H1 (cell line): ENCODE measurements around the gene CASTOR1. TPM values are rescaled to one million over a fixed set of nuclear protein-coding genes. Genes with fewer than 3 reads are reported as not detected.

Experiments
- CTCF ChIA-PET: fragments of 300-600 bp; sonication (Branson Sonifier 250); formaldehyde crosslinking; loops from one replicate; lab custom pipeline; 2021; ENCODE audit not compliant: partially characterized antibody; lab: Charles Lee
- POLR2A ChIA-PET: fragments of 300-600 bp; sonication (Branson Sonifier 250); formaldehyde crosslinking; loops from one replicate; lab custom pipeline; 2021; ENCODE audit warnings: inconsistent platforms; ENCODE audit not compliant: partially characterized antibody; lab: Charles Lee
- DNase-seq, 2 experiments: peaks; one replicate each; pipeline versions ENCODE4 v3.0.0 to v3.0.0-alpha.2; 2010 to 2022; ENCODE audit warnings: low spot score in 2 of 2, low read depth in 1 of 2, mixed read lengths in 1 of 2
- FAIRE-seq: peaks from 2 replicates; lab custom pipeline; 2011; peaks lifted over from hg19 to GRCh38; lab: Jason Lieb, UNC
- H2AFZ ChIP-seq: 2 replicates; pipeline ENCODE4 v1.8.1; 2012; ENCODE audit warnings: low read length, inconsistent platforms
- H2AK5ac ChIP-seq: 2 replicates; pipeline ENCODE4 v1.6.1; 2013; ENCODE audit warnings: low read depth, low read length
- H2BK120ac ChIP-seq: replicated peaks from 2 replicates; pipeline ENCODE3; 2013; ENCODE audit warnings: low read depth, low read length, inconsistent platforms
- H2BK12ac ChIP-seq: 2 replicates; pipeline ENCODE4 v1.6.1; 2013; ENCODE audit warnings: low read depth, low read length
- H2BK15ac ChIP-seq: 2 replicates; pipeline ENCODE4 v1.6.1; 2013; ENCODE audit warnings: low read length
- H2BK20ac ChIP-seq: 2 replicates; pipeline ENCODE4 v1.6.1; 2013; ENCODE audit warnings: low read length
- H2BK5ac ChIP-seq: 2 replicates; pipeline ENCODE4 v1.6.1; 2013; ENCODE audit warnings: low read depth, low read length
- H3K14ac ChIP-seq: 2 replicates; pipeline ENCODE4 v1.6.1; 2013; ENCODE audit warnings: inconsistent platforms; ENCODE audit not compliant: insufficient read length
- H3K18ac ChIP-seq: 2 replicates; pipeline ENCODE4 v1.6.1; 2013; ENCODE audit warnings: low read length; ENCODE audit errors: extremely low read depth
- H3K23ac ChIP-seq: 2 replicates; pipeline ENCODE4 v1.6.1; 2013; ENCODE audit warnings: inconsistent platforms; ENCODE audit not compliant: insufficient read length
- H3K23me2 ChIP-seq: 2 replicates; pipeline ENCODE4 v1.6.1; 2013; ENCODE audit warnings: low read depth, low read length
- H3K27ac ChIP-seq: 2 replicates; pipeline ENCODE4 v1.6.1; 2011; ENCODE audit warnings: low read depth, low read length, inconsistent platforms
- H3K27me3 ChIP-seq, 4 experiments: replicated peaks in 1 of 4; 1 replicate in 1 of 4; 2 replicates in 3 of 4; pipeline versions ENCODE4 v1.6.1 to v1.8.1; 2011 to 2013; ENCODE audit warnings: low read length in 3 of 4, mild to moderate bottlenecking in 3 of 4, inconsistent platforms in 2 of 4, mixed read lengths in 2 of 4, moderate library complexity in 1 of 4; ENCODE audit not compliant: control insufficient read depth in 3 of 4, insufficient read depth in 3 of 4; ENCODE audit errors: extremely low read depth in 1 of 4
- H3K36me3 ChIP-seq, 4 experiments: 2 replicates each; pipeline versions ENCODE4 v1.6.1 to v1.8.1; 2011 to 2013; ENCODE audit warnings: mild to moderate bottlenecking in 4 of 4, low read length in 3 of 4, moderate library complexity in 2 of 4, control low read depth in 1 of 4, inconsistent platforms in 1 of 4; ENCODE audit not compliant: insufficient read depth in 4 of 4, control insufficient read depth in 2 of 4
- H3K4ac ChIP-seq: replicated peaks from 2 replicates; pipeline ENCODE3; 2013; ENCODE audit warnings: low read length, low read depth, mixed read lengths, inconsistent platforms; ENCODE audit not compliant: insufficient read length
- H3K4me1 ChIP-seq, 4 experiments: replicated peaks in 1 of 4; 1 replicate in 1 of 4; 2 replicates in 3 of 4; pipeline versions ENCODE4 v1.6.1 to v1.8.1; 2011 to 2013; ENCODE audit warnings: low read length in 3 of 4, inconsistent platforms in 2 of 4, mixed read lengths in 1 of 4; ENCODE audit not compliant: insufficient read depth in 4 of 4, control insufficient read depth in 3 of 4
- H3K4me2 ChIP-seq, 2 experiments: 2 replicates each; pipeline versions ENCODE4 v1.6.1 to v1.8.1; 2011 to 2013; ENCODE audit warnings: low read depth in 2 of 2, low read length in 2 of 2, control low read depth in 1 of 2, inconsistent platforms in 1 of 2, mild to moderate bottlenecking in 1 of 2; ENCODE audit not compliant: insufficient read depth in 1 of 2
- H3K4me3 ChIP-seq, 4 experiments: fragments of 200-600, 300-600 bp in 1 of 4; sonication (generic), shearing (Covaris generic), sonication (Bioruptor Twin) in 1 of 4; 2 replicates each; pipeline versions ENCODE4 v1.5.1 to v1.8.1; 2011 to 2016; ENCODE audit warnings: low read length in 4 of 4, low read depth in 3 of 4, control low read depth in 2 of 4, inconsistent platforms in 2 of 4, mild to moderate bottlenecking in 2 of 4, mixed read lengths in 1 of 4, moderate library complexity in 1 of 4; ENCODE audit not compliant: insufficient read depth in 2 of 4; ENCODE audit errors: extremely low read depth in 1 of 4
- H3K56ac ChIP-seq: replicated peaks from 2 replicates; pipeline ENCODE3; 2013; ENCODE audit warnings: low read depth, mild to moderate bottlenecking, mixed read lengths, low read length, inconsistent platforms; ENCODE audit not compliant: insufficient read length
- H3K79me1 ChIP-seq: 2 replicates; pipeline ENCODE4 v1.6.1; 2013; ENCODE audit warnings: low read depth, low read length, control low read depth
- H3K79me2 ChIP-seq, 2 experiments: 2 replicates each; pipeline versions ENCODE4 v1.6.1 to v1.8.1; 2012 to 2013; ENCODE audit warnings: low read length in 2 of 2, mild to moderate bottlenecking in 2 of 2, inconsistent platforms in 1 of 2; ENCODE audit not compliant: insufficient read depth in 2 of 2, control insufficient read depth in 1 of 2
- H3K9ac ChIP-seq, 4 experiments: replicated peaks in 1 of 4; 1 replicate in 1 of 4; 2 replicates in 3 of 4; pipeline versions ENCODE4 v1.6.1 to v1.8.1; 2011 to 2013; ENCODE audit warnings: low read depth in 3 of 4, low read length in 3 of 4, control low read depth in 2 of 4, mild to moderate bottlenecking in 2 of 4, moderate library complexity in 2 of 4, inconsistent platforms in 1 of 4; ENCODE audit errors: extremely low read depth in 1 of 4
- H3K9me3 ChIP-seq, 2 experiments: 2 replicates each; pipeline versions ENCODE4 v1.6.1 to v1.8.1; 2012 to 2013; ENCODE audit warnings: mild to moderate bottlenecking in 2 of 2, moderate library complexity in 2 of 2, control low read depth in 1 of 2, inconsistent platforms in 1 of 2, low read depth in 1 of 2, low read length in 1 of 2, mixed read lengths in 1 of 2; ENCODE audit not compliant: insufficient read depth in 2 of 2
- H4K20me1 ChIP-seq, 2 experiments: replicated peaks in 1 of 2; 2 replicates each; pipeline versions ENCODE3 to v1.8.1; 2011 to 2013; ENCODE audit warnings: inconsistent platforms in 2 of 2, low read length in 2 of 2, mild to moderate bottlenecking in 1 of 2; ENCODE audit not compliant: insufficient read depth in 2 of 2, control insufficient read depth in 1 of 2
- H4K5ac ChIP-seq: 2 replicates; pipeline ENCODE4 v1.6.1; 2013; ENCODE audit warnings: low read length, low read depth, mixed read lengths, inconsistent platforms; ENCODE audit not compliant: insufficient read length
- H4K8ac ChIP-seq: 2 replicates; pipeline ENCODE4 v1.8.0; 2013; ENCODE audit warnings: mild to moderate bottlenecking, moderate library complexity, low read length, inconsistent platforms; ENCODE audit not compliant: insufficient read depth; ENCODE audit errors: extremely low read depth
- H4K91ac ChIP-seq: replicated peaks from 2 replicates; pipeline ENCODE3; 2013; ENCODE audit warnings: low read length, mixed read lengths, inconsistent platforms; ENCODE audit not compliant: insufficient read length
- ATF2 ChIP-seq: IDR thresholded peaks from 2 replicates; pipeline ENCODE4 v1.6.1; 2012; ENCODE audit warnings: low read length, inconsistent platforms
- CTBP2 ChIP-seq: IDR thresholded peaks from 2 replicates; pipeline ENCODE4 v1.7.0; 2011; ENCODE audit warnings: borderline replicate concordance, mild to moderate bottlenecking, moderate library complexity, mixed read lengths, low read length; ENCODE audit not compliant: insufficient read depth, insufficient read length
- FOSL1 ChIP-seq: IDR thresholded peaks from 2 replicates; pipeline ENCODE4 v1.6.1; 2011; ENCODE audit warnings: mild to moderate bottlenecking, low read depth, low read length, moderate library complexity; ENCODE audit not compliant: insufficient read depth
- GABPA ChIP-seq: IDR thresholded peaks from 2 replicates; pipeline ENCODE4 v1.6.1; 2011; ENCODE audit warnings: mild to moderate bottlenecking, low read length, moderate library complexity, borderline replicate concordance; ENCODE audit not compliant: insufficient read depth
- MAX ChIP-seq: IDR thresholded peaks from 2 replicates; pipeline ENCODE4 v1.6.1; 2012; ENCODE audit warnings: inconsistent platforms
- POU5F1 ChIP-seq: IDR thresholded peaks from 2 replicates; pipeline ENCODE4 v1.6.1; 2011; ENCODE audit warnings: low read depth, mild to moderate bottlenecking, low read length, moderate library complexity
- RBBP5 ChIP-seq: IDR thresholded peaks from 2 replicates; pipeline ENCODE4 v1.7.1; 2012; ENCODE audit warnings: low read depth, mild to moderate bottlenecking, inconsistent platforms, low read length, moderate library complexity, borderline replicate concordance
- USF2 ChIP-seq: IDR thresholded peaks from 2 replicates; pipeline ENCODE4 v1.6.1; 2011; ENCODE audit warnings: low read length, improper control_type of control experiment
- YY1 ChIP-seq: IDR thresholded peaks from 2 replicates; pipeline ENCODE4 v1.6.1; 2011; ENCODE audit warnings: low read depth, mild to moderate bottlenecking, low read length
- WGBS, 2 experiments: shearing (Covaris generic) in 1 of 2; methylation state at CpG; one replicate each; pipeline versions ENCODE4 v1.1.6 to v1.1.7; 2013 to 2015; ENCODE audit warnings: low lambda C conversion rate in 2 of 2, mixed read lengths in 2 of 2, inconsistent platforms in 1 of 2, low coverage in 1 of 2, missing lambda C conversion rate in 1 of 2; ENCODE audit not compliant: insufficient replicate concordance in 2 of 2, insufficient coverage in 1 of 2, insufficient read length in 1 of 2; ENCODE audit errors: extremely low coverage in 1 of 2, missing lambda C conversion rate in 1 of 2; 5-methylcytosine and 5-hydroxymethylcytosine counted together
- polyA plus RNA-seq, 7 experiments: library from polyadenylated mRNA; depleted of rRNA in 3 of 7; stranded (reverse) in 5 of 7; unstranded in 2 of 7; fragments of >200 nt in 5 of 7; fragments of 200-250 nt in 2 of 7; gene quantifications; 1 replicate in 5 of 7; 2 replicates in 1 of 7; 4 replicates in 1 of 7; pipeline versions ENCODE4 v1.2.1 to v1.2.3, GENCODE V29; 2011 to 2013; ENCODE audit warnings: missing spikeins in 2 of 7, mixed read lengths in 2 of 7
- total RNA-seq: library from RNA; stranded (reverse); fragmentation: NEBNext Ultra II Directional; extraction: Animal tissue kit (Norgen Biotek cat#: 25700); gene quantifications from 2 replicates; pipeline ENCODE4 v1.2.1, GENCODE V29; 2021

The CASTOR1 gene
- total and polyA plus RNA-seq, 2 of the 8 experiments (the other 6 are each of a cell fraction or from before 2014, with no cell fraction given): 10.3 to 36.0 TPM

GRCh38 chr22:30332994-30333706, 43.8 kb upstream of the CASTOR1 start:
- FAIRE-seq (no peak), DNase-seq (no peak)
- H3K27me3 ChIP-seq: no peaks in the 10 kb centered on the region
- no peak overlapping the region for H3K23ac ChIP-seq
- CTCF ChIA-PET: interaction anchor here (0.6 to 20.1 kb wide), 4 partner anchors 8 to 70 kb away, joined by 3 to 203 read pairs (median 6); partner anchors contain the start of gene CASTOR1
- no peak overlapping the region for H2BK120ac ChIP-seq
- no peak overlapping the region for H3K14ac ChIP-seq
- H2BK15ac ChIP-seq: no peak overlapping the region
- H3K9ac ChIP-seq: no peak overlapping the region
- H3K56ac ChIP-seq: no peak overlapping the region
- WGBS, 2 experiments: 94% methylated on average over 2 of the region's 2 CpGs; no CpG with 5 or more reads in 1 of the 2 experiments
- H3K36me3 ChIP-seq: peaks cover 32 to 67% (median 56%) of the 10 kb centered on the region in 4 experiments
- no peak overlapping the region for H3K27ac ChIP-seq
- H4K20me1 ChIP-seq: peaks cover 0 to 10% of the 10 kb centered on the region in 2 experiments
- no peak overlapping the region for H3K4ac ChIP-seq
- no peaks in the 10 kb centered on the region for H3K9me3 ChIP-seq
- H3K79me2 ChIP-seq: no peaks in the 10 kb centered on the region
- H2BK20ac ChIP-seq: no peak overlapping the region
- POLR2A ChIA-PET: interaction anchor here (0.6 to 1.6 kb wide), 5 partner anchors 9 to 930 kb away, joined by 3 to 8 read pairs (median 4); no protein-coding TSS in a partner anchor
- no peaks in the 10 kb centered on the region for H3K23me2 ChIP-seq
- H4K5ac ChIP-seq: no peak overlapping the region
- H4K8ac ChIP-seq: no peak overlapping the region
- no peak overlapping the region for H2AK5ac ChIP-seq
- H2BK5ac ChIP-seq: no peak overlapping the region
- H2AFZ ChIP-seq: no peak overlapping the region
- H4K91ac ChIP-seq: no peak overlapping the region
- H3K4me1 ChIP-seq: no peaks in the 10 kb centered on the region
- H3K79me1 ChIP-seq: no peaks in the 10 kb centered on the region; the same call in 1 of the 2 replicates
- no peak overlapping the region for H2BK12ac ChIP-seq
- H3K18ac ChIP-seq: no peak overlapping the region
- H3K4me2 ChIP-seq: no peak overlapping the region
- H3K4me3 ChIP-seq: no peak overlapping the region
- TF ChIP-seq YY1 (no peak), RBBP5 (no peak), GABPA (no peak), USF2 (no peak), MAX (no peak), POU5F1 (no peak), FOSL1 (no peak), ATF2 (no peak), CTBP2 (no peak)
